GM12875 (cell line): ENCODE data around the gene PITPNB.

Experiments used
- H3K4me3 ChIP-seq: one replicate; pipeline ENCODE4 v1.5.1; 2011; ENCODE audit warnings: low read depth, low read length, control low read depth
- CTCF ChIP-seq: IDR thresholded peaks from 2 replicates; pipeline ENCODE4 v1.5.1; 2011; ENCODE audit warnings: low read depth, mild to moderate bottlenecking, control low read depth, inconsistent platforms, low read length, moderate library complexity, borderline replicate concordance; ENCODE audit not compliant: insufficient read depth

PITPNB gene

GRCh38 chr22:27863001-27863400 lies 56.1 kb downstream of the PITPNB start:
- TF ChIP-seq CTCF, result no peak

GRCh38 chr22:27859336-27859735 lies 59.7 kb downstream of the PITPNB start:
- TF ChIP-seq CTCF, result no peak
- H3K4me3 ChIP-seq, result no peak overlapping the region

More at GRCh38 chr22:27863001-27863400, 56.1 kb downstream of the PITPNB start:
- H3K4me3 ChIP-seq, result no peak overlapping the region

- no peak for TF ChIP-seq CTCF
- no peak overlapping the region for H3K4me3 ChIP-seq
These were observed 60.4 kb downstream of the PITPNB start for GRCh38 chr22:27858626-27859025.

- TF ChIP-seq CTCF, result no peak
- H3K4me3 ChIP-seq, result no peak overlapping the region
These were observed 61.6 kb downstream of the PITPNB start for GRCh38 chr22:27857443-27857842.

- no peak overlapping the region for H3K4me3 ChIP-seq
- TF ChIP-seq CTCF, result no peak
These were observed 62.7 kb downstream of the PITPNB start for GRCh38 chr22:27856386-27856785.

- TF ChIP-seq CTCF, result no peak
These were observed 65.6 kb downstream of the PITPNB start for GRCh38 chr22:27853424-27853823.

GRCh38 chr22:27851974-27852746 lies 66.9 kb downstream of the PITPNB start:
- H3K4me3 ChIP-seq, result no peak overlapping the region

More at GRCh38 chr22:27853424-27853823, 65.6 kb downstream of the PITPNB start:
- H3K4me3 ChIP-seq, result no peak overlapping the region

More at GRCh38 chr22:27851974-27852746, 66.9 kb downstream of the PITPNB start:
- no peak for TF ChIP-seq CTCF
